Type B pancreatic cell (in vitro differentiated cells): ENCODE measurements around the gene NR6A1. TPM values are rescaled to one million over a fixed set of nuclear protein-coding genes. Genes with fewer than 3 reads are reported as not detected.

Experiments
- DNase-seq: peaks from one replicate; pipeline ENCODE4 v3.0.0; 2021; ENCODE audit warnings: mixed read lengths; ENCODE audit not compliant: unreplicated experiment; ENCODE audit errors: extremely low spot score
- H3K27ac Mint-ChIP-seq: 2 replicates; pipeline ENCODE4 v1.8.0; 2021; ENCODE audit warnings: mild to moderate bottlenecking, mixed read lengths
- H3K27me3 Mint-ChIP-seq: 2 replicates; pipeline ENCODE4 v1.8.0; 2021; ENCODE audit warnings: mixed read lengths
- H3K36me3 Mint-ChIP-seq: 2 replicates; pipeline ENCODE4 v1.8.0; 2021; ENCODE audit warnings: mixed read lengths
- H3K4me1 Mint-ChIP-seq: one replicate; pipeline ENCODE4 v1.8.0; 2021; ENCODE audit warnings: mixed read lengths; ENCODE audit not compliant: unreplicated experiment
- H3K4me3 Mint-ChIP-seq: 2 replicates; pipeline ENCODE4 v1.8.0; 2021; ENCODE audit warnings: mild to moderate bottlenecking, mixed read lengths
- H3K9me3 Mint-ChIP-seq: 2 replicates; pipeline ENCODE4 v1.8.0; 2021; ENCODE audit warnings: mixed read lengths
- total RNA-seq: library from RNA; stranded (reverse); gene quantifications from 2 replicates; pipeline ENCODE4 v1.2.1, GENCODE V29; 2021; ENCODE audit warnings: low replicate concordance
- TF ChIP-seq, protein P1 (sequence below): fragments of 200-600 bp; sonication (generic); conservative IDR thresholded peaks from 2 replicates; pipeline ENCODE4 v1.5.0; 2021; ENCODE audit warnings: antibody characterized with exemption, mild to moderate bottlenecking

NR6A1 gene
- total RNA-seq, 1 donor from 2014 or later: 10.0 TPM

- no peaks in the 10 kb centered on the region for H3K36me3 Mint-ChIP-seq
- no peaks in the 10 kb centered on the region for H3K9me3 Mint-ChIP-seq
- no peak overlapping the region for H3K27ac Mint-ChIP-seq
- peaks cover 9% of the 10 kb centered on the region for H3K4me1 Mint-ChIP-seq
- TF ChIP-seq, protein P1, sequence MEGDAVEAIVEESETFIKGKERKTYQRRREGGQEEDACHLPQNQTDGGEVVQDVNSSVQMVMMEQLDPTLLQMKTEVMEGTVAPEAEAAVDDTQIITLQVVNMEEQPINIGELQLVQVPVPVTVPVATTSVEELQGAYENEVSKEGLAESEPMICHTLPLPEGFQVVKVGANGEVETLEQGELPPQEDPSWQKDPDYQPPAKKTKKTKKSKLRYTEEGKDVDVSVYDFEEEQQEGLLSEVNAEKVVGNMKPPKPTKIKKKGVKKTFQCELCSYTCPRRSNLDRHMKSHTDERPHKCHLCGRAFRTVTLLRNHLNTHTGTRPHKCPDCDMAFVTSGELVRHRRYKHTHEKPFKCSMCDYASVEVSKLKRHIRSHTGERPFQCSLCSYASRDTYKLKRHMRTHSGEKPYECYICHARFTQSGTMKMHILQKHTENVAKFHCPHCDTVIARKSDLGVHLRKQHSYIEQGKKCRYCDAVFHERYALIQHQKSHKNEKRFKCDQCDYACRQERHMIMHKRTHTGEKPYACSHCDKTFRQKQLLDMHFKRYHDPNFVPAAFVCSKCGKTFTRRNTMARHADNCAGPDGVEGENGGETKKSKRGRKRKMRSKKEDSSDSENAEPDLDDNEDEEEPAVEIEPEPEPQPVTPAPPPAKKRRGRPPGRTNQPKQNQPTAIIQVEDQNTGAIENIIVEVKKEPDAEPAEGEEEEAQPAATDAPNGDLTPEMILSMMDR: no peak
- peaks cover 5% of the 10 kb centered on the region for H3K27me3 Mint-ChIP-seq
- no peak overlapping the region for H3K4me3 Mint-ChIP-seq
- DNase-seq: no peak
Observed at GRCh38 chr9:124793015-124793541, 22.0 kb upstream of the NR6A1 start.

- Mint-ChIP-seq H3K4me3 (no peak overlapping the region), H3K27me3 (peaks cover 5% of the 10 kb centered on the region), H3K4me1 (peaks cover 6% of the 10 kb centered on the region), H3K9me3 (no peaks in the 10 kb centered on the region), H3K27ac (no peak overlapping the region), H3K36me3 (no peaks in the 10 kb centered on the region)
- no peak for DNase-seq
- TF ChIP-seq, protein P1: no peak
Observed at GRCh38 chr9:124792257-124793014, 21.3 kb upstream of the NR6A1 start.

- TF ChIP-seq, protein P1: no peak
- Mint-ChIP-seq H3K4me1 (peaks cover 5% of the 10 kb centered on the region), H3K27me3 (peaks cover 5% of the 10 kb centered on the region), H3K27ac (no peak overlapping the region), H3K36me3 (no peaks in the 10 kb centered on the region), H3K9me3 (no peaks in the 10 kb centered on the region), H3K4me3 (no peak overlapping the region)
- no peak for DNase-seq
Observed at GRCh38 chr9:124790801-124791505, 19.8 kb upstream of the NR6A1 start.

DNA sequence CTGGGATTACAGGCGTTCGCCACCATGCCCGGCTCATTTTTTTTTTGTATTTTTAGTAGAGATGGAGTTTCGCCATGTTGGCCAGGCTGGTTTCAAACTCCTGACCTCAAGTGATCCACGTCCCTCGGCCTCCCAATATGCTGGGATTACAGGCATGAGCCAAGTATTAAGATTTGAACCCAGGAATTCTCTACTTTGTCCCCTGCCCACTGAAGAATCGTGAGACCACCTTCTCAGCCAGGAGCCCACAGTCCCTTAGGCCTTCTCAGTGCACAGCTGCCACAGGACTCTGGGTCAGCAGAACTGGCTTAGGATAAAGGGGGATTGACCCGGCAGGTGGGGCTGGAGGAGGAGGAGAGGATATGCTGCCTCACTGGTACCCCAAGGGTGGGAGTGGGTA lies 19.2 kb upstream of the NR6A1 start:
- Mint-ChIP-seq H3K27ac (no peak overlapping the region), H3K4me3 (no peak overlapping the region), H3K27me3 (peaks cover 5% of the 10 kb centered on the region), H3K4me1 (peaks cover 5% of the 10 kb centered on the region), H3K9me3 (no peaks in the 10 kb centered on the region), H3K36me3 (no peaks in the 10 kb centered on the region)
- TF ChIP-seq, protein P1: no peak
- DNase-seq: no peak

- H3K27ac Mint-ChIP-seq: no peak overlapping the region
- TF ChIP-seq, protein P1: no peak
- peaks cover 5% of the 10 kb centered on the region for H3K4me1 Mint-ChIP-seq
- H3K4me3 Mint-ChIP-seq: no peak overlapping the region
- no peaks in the 10 kb centered on the region for H3K36me3 Mint-ChIP-seq
- no peak for DNase-seq
- H3K9me3 Mint-ChIP-seq: no peaks in the 10 kb centered on the region
- peaks cover 5% of the 10 kb centered on the region for H3K27me3 Mint-ChIP-seq
Observed at GRCh38 chr9:124789531-124789930, 18.4 kb upstream of the NR6A1 start.
